ENCODE data around the gene TLE5. TPM values are rescaled to one million over a fixed set of nuclear protein-coding genes. Genes with fewer than 3 reads are reported as not detected.

TLE5 gene
- total RNA-seq, 2 donors from 2014 or later = 407 to 409 TPM

- H3K4me1 ChIP-seq = peaks cover 3% of the 10 kb centered on the region
- H3K36me3 ChIP-seq = no peaks in the 10 kb centered on the region
- intact Hi-C loops (cut with DNase I) = loop anchor here (5.0 kb wide), 1 partner anchor 76 kb away; no protein-coding TSS in a partner anchor
- H3K27me3 ChIP-seq = no peaks in the 10 kb centered on the region
- H3K4me3 ChIP-seq = no peak overlapping the region
- no peak overlapping the region for H3K27ac ChIP-seq
- no peak for DNase-seq
- no peaks in the 10 kb centered on the region for H3K9me3 ChIP-seq
- H3K9ac ChIP-seq (ENCODE audit: low read depth in 2 of 2, low read length in 2 of 2) = no peak overlapping the region
- no peak for TF ChIP-seq CTCF (IDR thresholded peaks at IDR 0.05)
Observed at GRCh38 chr19:3026768-3027167, 35.5 kb downstream of the TLE5 start.

GRCh38 chr19:3025549-3025886 is 36.8 kb downstream of the TLE5 start:
- intact Hi-C loops (cut with DNase I) = loop anchor here (5.0 kb wide), 1 partner anchor 77 kb away; no protein-coding TSS in a partner anchor
- H3K4me1 ChIP-seq = peaks cover 3% of the 10 kb centered on the region
- TF ChIP-seq CTCF (IDR thresholded peaks at IDR 0.05) = no peak
- peak; percentile 74 for DNase-seq
- peak overlapping the region; percentile 33 for H3K4me3 ChIP-seq
- H3K27me3 ChIP-seq = no peaks in the 10 kb centered on the region
- H3K36me3 ChIP-seq = no peaks in the 10 kb centered on the region
- peak overlapping the region; percentile 48 for H3K27ac ChIP-seq
- H3K9ac ChIP-seq (ENCODE audit: low read depth in 2 of 2, low read length in 2 of 2) = peak overlapping the region in 1 of 2 donors; percentile 66
- H3K9me3 ChIP-seq = no peaks in the 10 kb centered on the region

GRCh38 chr19:3024870-3025548 is 37.3 kb downstream of the TLE5 start:
- Histone ChIP-seq H3K4me3 (peak overlapping the region; percentile 33), H3K27me3 (no peaks in the 10 kb centered on the region), H3K27ac (peak overlapping the region; percentile 48), H3K36me3 (no peaks in the 10 kb centered on the region), H3K4me1 (peaks cover 3% of the 10 kb centered on the region), H3K9me3 (no peaks in the 10 kb centered on the region), H3K9ac (ENCODE audit: low read depth in 2 of 2, low read length in 2 of 2) (peak overlapping the region; percentile 43 to 66)
- TF ChIP-seq CTCF (IDR thresholded peaks at IDR 0.05) = no peak
- peak; percentile 45 for DNase-seq
- intact Hi-C loops (cut with DNase I) = loop anchor here (5.0 kb wide), 1 partner anchor 77 kb away; no protein-coding TSS in a partner anchor

GRCh38 chr19:3024509-3024869 is 37.8 kb downstream of the TLE5 start:
- H3K27me3 ChIP-seq = no peaks in the 10 kb centered on the region
- intact Hi-C loops (cut with DNase I) = no loop called here
- peak overlapping the region; percentile 33 for H3K4me3 ChIP-seq
- no peak for TF ChIP-seq CTCF (IDR thresholded peaks at IDR 0.05)
- no peaks in the 10 kb centered on the region for H3K9me3 ChIP-seq
- peak overlapping the region; percentile 43 to 66 for H3K9ac ChIP-seq (ENCODE audit: low read depth in 2 of 2, low read length in 2 of 2)
- no peak overlapping the region for H3K27ac ChIP-seq
- peaks cover 3% of the 10 kb centered on the region for H3K4me1 ChIP-seq
- no peaks in the 10 kb centered on the region for H3K36me3 ChIP-seq
- no peak for DNase-seq

- H3K9me3 ChIP-seq = no peaks in the 10 kb centered on the region
- intact Hi-C loops (cut with DNase I) = no loop called here
Observed at GRCh38 chr19:3020321-3020960, 41.9 kb downstream of the TLE5 start.

More at GRCh38 chr19:3020321-3020960, 41.9 kb downstream of the TLE5 start:
- H3K9ac ChIP-seq (ENCODE audit: low read depth in 2 of 2, low read length in 2 of 2) = no peak overlapping the region
- no peak overlapping the region for H3K4me3 ChIP-seq
- no peak for TF ChIP-seq CTCF (IDR thresholded peaks at IDR 0.05)
- no peaks in the 10 kb centered on the region for H3K36me3 ChIP-seq
- no peaks in the 10 kb centered on the region for H3K4me1 ChIP-seq
- H3K27me3 ChIP-seq = no peaks in the 10 kb centered on the region
- no peak for DNase-seq
- no peak overlapping the region for H3K27ac ChIP-seq
